ENCODE results near the gene PACRG.

PACRG gene

DNA sequence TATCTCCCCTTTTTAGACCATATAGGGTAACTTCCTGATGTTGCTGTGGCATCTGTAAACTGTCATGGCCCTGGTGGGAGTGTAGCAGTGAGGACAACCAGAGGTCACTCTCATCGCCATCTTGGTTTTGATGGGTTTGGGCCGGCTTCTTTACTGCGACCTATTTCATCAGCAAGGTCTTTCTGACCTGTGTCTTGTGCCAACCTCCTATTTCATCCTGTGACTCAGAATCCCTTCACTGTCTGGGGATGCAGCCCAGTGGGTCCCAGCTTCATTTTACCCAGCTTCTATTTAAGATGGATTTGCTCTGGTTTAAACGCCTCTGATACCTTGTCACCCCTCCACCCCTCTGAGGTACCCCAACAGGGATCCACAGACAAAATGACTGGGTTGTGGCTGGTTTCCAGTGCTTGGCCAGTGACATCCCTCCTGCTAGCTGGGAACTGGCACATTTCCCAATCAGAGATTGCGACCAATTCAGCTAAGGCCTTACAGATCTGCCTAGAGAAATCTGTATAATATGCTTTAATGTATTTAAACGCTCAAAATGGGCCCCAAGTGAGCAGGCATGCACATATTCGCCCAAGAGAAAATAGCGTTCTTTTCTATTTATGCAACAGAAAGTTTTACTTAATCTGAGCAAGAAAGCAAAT lies 371.2 kb downstream of the PACRG start:
- DNase-seq: no peak

- no peak for DNase-seq
Measured at GRCh38 chr6:163099621-163100171, 371.9 kb downstream of the PACRG start.

DNA sequence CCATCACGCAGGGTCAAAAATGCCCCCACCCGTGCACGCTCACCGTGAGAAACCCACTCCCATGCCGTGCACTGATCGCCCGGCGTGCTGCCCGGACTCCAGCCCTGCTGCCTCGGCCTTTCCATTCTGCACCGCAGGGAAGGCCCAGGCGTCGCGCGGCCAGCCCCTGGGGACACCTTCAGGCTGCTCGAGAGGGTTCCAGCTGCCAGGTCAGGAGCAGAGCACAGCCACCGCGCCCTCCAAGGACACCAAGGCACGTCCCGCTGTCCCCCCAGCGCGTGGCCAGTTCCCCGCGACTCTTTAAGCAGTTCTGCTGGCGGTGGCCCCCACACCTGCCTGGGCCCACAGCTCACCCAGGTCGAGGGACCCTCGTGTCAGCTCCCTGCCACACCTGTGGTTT lies 372.5 kb downstream of the PACRG start:
- no peak for DNase-seq

GRCh38 chr6:163113358-163113962 lies 385.7 kb downstream of the PACRG start:
- DNase-seq: no peak

- no peak for DNase-seq
Measured at GRCh38 chr6:163118941-163119340, 391.2 kb downstream of the PACRG start.

DNA sequence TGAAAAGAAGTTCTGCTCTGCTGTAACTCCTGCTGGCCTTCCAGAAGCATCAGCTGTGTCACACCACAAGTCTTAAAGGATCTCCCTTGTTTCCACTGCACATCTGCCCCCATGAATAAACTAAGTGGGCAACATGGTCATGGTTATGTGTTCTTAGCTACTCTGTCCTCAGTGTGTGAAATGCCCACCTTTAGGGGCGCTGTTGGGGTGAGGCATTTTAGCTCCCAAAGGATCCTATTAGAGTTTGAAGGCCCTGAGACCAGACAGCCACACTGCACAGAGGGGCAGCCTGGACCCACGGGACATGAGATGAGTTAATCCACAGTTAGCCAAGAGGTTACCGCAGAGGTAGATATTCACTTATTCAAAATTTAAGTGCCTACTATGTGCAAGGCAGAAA lies 392.4 kb downstream of the PACRG start:
- no peak for DNase-seq

- DNase-seq: no peak
Measured at GRCh38 chr6:163121270-163121669, 393.5 kb downstream of the PACRG start.

- no peak for DNase-seq
Measured at GRCh38 chr6:163122365-163122764, 394.6 kb downstream of the PACRG start.

- no peak for DNase-seq
Measured at GRCh38 chr6:163123098-163123497, 395.3 kb downstream of the PACRG start.

DNA sequence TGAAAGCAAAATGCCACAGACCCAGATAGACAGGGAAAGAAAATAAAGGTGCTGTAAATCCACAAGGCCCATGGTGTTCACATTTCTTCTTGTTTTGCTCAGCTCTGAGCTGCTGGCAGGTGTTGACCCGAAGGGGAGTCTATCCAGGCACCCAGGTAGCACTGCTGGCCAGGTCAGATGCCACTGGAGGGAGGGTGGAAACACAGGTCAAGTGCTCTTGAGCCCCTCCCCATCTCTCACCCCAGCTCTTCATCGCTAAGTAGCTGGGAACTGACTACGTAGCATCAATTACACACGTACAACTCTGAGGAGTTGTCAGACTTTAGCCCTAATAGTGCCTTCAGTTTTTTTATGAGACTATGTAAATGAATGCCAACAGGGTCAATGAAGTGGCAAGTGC lies 399.0 kb downstream of the PACRG start:
- DNase-seq: no peak

- DNase-seq: no peak
Measured at GRCh38 chr6:163127587-163127986, 399.8 kb downstream of the PACRG start.

GRCh38 chr6:163128324-163128723 lies 400.6 kb downstream of the PACRG start:
- no peak for DNase-seq

DNA sequence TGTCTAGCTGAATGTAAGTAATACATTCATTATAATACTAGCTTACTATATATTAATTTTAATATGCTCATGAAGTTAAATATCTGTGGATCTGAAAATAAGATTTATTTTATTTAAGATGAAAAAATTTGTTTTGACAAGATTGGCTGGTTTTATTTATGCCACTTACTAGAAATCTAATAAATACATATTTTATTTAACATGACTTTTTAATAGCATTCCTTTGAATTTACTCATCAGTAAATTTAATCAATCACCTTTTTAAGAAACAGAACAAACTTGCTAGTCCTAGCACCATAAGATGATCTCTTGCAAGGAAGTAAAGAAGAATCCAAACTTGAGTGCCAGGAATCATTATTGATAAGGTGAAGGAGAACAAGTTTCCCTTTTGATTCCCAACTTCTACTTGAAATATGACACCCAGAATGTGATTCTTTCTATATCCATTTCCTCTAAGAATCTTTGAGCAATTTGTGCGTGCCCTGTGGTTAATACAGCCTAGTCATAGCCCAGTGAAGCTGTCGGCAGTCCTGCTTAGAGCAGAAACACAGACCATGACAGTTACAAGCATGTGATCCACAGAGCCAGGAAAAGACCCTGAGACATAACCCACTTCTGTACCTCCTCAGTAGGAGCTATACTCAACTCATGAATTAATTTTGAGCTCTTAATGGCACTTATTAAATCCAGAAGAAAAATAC lies 404.4 kb downstream of the PACRG start:
- DNase-seq: no peak

DNA sequence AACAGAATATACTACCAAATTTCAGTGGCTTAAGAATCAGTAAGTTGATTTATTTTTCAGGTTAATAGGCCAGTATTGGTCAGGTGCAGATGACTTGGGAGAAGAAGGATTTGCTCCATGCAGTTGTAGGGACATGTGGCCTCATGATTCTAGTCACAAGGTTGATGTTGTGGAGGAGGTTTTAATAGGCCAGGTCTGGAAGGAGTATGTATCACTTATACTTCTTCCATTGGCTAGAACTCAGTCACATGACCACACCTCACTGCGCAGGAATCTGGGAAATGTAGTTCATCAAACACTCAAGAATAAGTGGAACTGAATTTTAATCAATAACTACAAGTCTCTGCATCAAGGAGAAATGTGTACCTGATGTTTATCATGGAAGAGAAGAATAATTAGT lies 405.2 kb downstream of the PACRG start:
- no peak for DNase-seq

DNA sequence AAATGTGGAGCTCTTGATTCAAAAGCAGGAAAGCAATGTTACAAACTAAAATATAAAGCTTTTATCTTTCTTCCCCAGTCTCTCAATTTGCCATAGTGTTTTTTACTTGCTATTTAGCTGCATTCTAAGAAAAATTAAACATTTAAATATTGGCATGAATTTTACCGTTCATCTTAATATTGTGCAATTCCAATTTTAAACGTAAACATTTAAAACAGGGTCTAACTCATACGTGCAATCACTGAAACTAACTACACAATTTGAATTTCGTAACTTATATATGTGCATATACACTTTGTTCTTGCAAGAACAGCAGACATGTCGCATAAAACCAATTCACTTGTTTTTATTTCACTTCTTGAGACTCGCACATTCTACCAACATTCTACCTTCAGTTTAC lies 405.9 kb downstream of the PACRG start:
- DNase-seq: no peak

DNA sequence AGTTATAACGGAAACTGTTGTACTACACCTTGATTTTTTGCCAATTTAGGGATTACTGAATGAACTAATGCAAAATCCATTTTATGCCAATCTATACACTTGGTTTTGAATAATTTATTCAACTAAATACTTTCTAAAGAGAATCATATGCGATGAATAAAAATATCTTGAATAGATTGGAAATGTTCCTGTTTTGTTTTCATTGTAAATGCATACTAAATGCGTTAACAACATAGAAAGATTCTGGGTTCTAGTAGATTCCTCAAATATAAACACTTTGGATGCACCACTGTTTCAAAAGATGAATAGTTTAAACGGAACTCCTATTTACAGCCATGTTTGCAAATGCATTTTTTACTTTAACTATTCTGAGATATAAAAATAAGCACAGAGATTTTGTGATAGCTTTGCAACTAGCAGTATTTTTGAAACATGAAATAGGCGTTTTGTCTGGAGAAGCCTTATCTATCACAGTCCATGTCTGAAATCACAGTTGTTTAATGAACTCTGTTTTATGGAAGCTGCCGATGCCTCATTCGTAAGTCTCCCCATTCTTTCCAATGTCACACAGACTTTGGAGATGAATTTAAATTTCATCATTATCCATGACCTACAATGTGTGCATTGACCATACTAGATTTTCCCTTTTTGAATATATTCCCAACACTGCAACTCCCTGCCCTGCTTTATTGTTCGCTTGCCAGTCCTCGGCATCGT lies 409.1 kb downstream of the PACRG start:
- no peak for DNase-seq

GRCh38 chr6:163137398-163137881 lies 409.7 kb downstream of the PACRG start:
- no peak for DNase-seq

- no peak for DNase-seq
Measured at GRCh38 chr6:163146036-163146435, 418.3 kb downstream of the PACRG start.

- DNase-seq: no peak
Measured at GRCh38 chr6:163147994-163148393, 420.2 kb downstream of the PACRG start.

DNA sequence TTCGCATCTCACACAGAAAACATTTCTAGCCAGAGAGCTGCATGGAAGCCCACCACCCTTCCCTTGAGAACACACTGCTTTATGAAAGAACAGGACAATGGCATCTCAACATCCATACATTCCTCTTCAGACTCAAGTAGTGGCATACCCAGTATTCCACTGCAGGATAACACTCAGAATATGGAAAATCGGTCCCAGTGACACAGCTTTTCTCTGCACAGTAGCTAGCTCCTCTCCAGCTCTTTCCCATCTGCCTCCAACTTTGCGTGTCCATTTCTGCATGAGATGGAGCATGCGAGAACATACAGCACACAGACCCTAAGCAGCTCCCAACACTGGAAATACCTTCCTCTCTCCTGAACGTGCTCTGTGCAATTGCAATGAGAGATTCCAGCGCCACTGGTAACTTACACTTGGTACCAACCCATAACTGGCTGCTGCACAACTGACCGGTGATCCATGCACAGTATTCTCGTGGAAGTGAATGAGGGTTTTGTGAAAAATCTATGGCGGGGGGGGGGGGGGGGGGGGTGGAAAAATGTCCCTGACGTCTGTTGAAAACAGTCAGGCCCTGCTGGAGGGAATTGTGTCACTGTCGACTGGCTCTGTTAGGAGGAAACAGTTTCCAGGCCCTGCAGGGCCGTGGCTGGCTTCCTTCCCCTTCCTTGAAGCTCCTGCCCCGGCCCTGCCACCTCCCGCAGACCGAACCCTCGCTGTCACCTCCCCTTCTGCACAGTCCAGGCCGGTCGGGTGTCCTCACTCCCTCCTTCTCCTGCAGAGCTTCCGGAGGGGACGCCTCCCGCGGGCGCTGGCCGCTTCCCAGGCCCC lies 420.9 kb downstream of the PACRG start:
- no peak for DNase-seq

- no peak for DNase-seq
Measured at GRCh38 chr6:163149279-163149848, 421.6 kb downstream of the PACRG start.

DNA sequence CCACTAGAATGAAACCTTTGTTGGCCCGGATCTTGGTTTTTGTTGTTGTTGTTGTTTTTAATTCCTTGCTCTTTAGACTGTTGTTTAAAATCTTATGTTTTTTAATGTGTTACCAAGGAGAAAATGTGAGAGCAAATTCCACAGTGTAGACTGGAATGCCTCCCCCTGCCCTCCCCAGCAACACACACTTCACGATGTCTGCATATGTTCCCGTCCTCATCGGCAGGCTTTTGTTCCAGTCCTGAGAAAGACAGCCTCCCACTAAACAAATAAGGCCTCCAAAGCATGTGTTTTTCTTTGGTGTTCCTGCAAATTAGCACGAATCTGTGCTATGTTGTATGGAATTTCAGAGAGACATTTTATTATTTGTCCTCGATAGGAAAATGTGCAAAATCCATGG lies 423.4 kb downstream of the PACRG start:
- DNase-seq: no peak
